PC-3 (cell line): ENCODE measurements around the gene EXOC6B.

Experiments
- CTCF ChIP-seq: fragments of 300-600 bp; sonication (generic); conservative IDR thresholded peaks from 2 replicates; pipeline ENCODE4 v1.5.1; 2017; ENCODE audit warnings: antibody characterized with exemption, low read depth, mild to moderate bottlenecking, low read length
- EZH2 ChIP-seq: fragments of 300-600 bp; sonication (generic); IDR thresholded peaks from one replicate; pipeline ENCODE4 v1.6.1; 2017; ENCODE audit warnings: antibody characterized with exemption, mild to moderate bottlenecking, low read length; ENCODE audit not compliant: unreplicated experiment
- EZH2phosphoT487 ChIP-seq: fragments of 300-600 bp; sonication (generic); IDR thresholded peaks from 2 replicates; pipeline ENCODE4 v1.6.1; 2018; ENCODE audit warnings: mild to moderate bottlenecking, antibody characterized with exemption, low read length, borderline replicate concordance

GRCh38 chr2:72822794-72823193, 3.0 kb downstream of the EXOC6B start:
- TF ChIP-seq CTCF (no peak), EZH2 (no peak), EZH2phosphoT487 (no peak)
